GM19455 (cell line): ENCODE results near the gene SMPDL3B.

Source experiments
- ATAC-seq: cut with Tn5 transposase; IDR thresholded peaks from one replicate; pipeline ENCODE4 v1.9.1; 2021; ENCODE audit not compliant: unreplicated experiment

Gene SMPDL3B, protein sequence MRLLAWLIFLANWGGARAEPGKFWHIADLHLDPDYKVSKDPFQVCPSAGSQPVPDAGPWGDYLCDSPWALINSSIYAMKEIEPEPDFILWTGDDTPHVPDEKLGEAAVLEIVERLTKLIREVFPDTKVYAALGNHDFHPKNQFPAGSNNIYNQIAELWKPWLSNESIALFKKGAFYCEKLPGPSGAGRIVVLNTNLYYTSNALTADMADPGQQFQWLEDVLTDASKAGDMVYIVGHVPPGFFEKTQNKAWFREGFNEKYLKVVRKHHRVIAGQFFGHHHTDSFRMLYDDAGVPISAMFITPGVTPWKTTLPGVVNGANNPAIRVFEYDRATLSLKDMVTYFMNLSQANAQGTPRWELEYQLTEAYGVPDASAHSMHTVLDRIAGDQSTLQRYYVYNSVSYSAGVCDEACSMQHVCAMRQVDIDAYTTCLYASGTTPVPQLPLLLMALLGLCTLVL

GRCh38 chr1:27934818-27935549, at the start of gene SMPDL3B:
TSS of gene SMPDL3B (plus strand) at chr1:27935000. CDS start at chr1:27935184, 184 bp downstream.
- ATAC-seq: no peak

GRCh38 chr1:27885114-27885528, 49.7 kb upstream of the SMPDL3B start:
- ATAC-seq: no peak

DNA sequence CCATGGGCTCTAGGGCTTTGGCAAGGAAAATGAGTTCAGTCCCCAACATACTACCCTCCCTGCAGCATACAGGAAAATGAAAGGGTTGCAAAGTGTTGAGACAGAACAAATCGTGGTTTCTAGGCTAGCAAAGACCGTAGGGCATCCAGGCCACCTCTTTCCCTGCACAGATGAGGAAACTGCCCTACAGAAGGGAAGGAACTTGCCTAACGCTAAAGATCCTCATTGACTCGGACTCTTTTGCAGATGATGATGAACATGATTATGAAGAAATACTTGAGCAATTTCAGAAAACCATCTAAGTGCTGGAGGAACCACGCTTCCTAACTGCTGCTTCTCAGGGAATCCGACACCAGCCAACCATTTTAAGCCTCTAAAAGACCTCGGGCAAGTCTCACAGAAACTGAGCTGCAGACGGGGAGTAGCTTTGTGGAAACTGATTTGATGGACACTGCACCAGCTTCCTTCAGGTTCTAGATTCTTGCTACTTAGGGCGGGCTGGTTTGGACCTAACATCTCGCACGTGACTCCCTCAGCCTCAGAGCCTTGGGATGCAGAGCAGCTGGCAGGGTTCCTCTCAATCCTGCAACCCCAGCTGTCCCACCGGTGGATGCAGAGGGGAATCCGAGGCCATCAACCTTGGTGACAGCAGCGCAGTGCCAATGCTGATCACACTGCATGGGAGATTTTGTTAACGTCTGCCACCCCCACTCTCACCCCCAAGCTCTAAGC, 49.0 kb upstream of the SMPDL3B start:
- no peak for ATAC-seq

GRCh38 chr1:27886353-27886679, 48.5 kb upstream of the SMPDL3B start:
- no peak for ATAC-seq

DNA sequence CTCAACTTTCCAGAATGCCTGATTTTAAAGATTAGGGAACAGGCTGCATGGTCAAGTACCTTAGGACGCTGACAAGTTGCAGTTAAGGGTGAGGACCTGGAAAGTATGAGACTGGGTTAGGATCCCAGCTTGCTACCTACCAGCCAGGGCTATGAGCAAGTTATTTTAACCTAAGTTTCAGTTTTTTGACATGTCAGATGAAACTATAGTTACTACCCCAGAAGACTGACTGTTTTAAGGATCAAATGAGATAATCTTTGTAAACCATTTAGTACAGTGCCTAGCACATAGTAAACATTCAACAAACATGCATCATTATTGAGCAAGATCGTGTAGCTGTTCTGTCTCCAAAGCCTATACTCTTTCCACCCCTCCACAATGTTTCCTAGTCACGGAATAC, 48.1 kb upstream of the SMPDL3B start:
- ATAC-seq: no peak

DNA sequence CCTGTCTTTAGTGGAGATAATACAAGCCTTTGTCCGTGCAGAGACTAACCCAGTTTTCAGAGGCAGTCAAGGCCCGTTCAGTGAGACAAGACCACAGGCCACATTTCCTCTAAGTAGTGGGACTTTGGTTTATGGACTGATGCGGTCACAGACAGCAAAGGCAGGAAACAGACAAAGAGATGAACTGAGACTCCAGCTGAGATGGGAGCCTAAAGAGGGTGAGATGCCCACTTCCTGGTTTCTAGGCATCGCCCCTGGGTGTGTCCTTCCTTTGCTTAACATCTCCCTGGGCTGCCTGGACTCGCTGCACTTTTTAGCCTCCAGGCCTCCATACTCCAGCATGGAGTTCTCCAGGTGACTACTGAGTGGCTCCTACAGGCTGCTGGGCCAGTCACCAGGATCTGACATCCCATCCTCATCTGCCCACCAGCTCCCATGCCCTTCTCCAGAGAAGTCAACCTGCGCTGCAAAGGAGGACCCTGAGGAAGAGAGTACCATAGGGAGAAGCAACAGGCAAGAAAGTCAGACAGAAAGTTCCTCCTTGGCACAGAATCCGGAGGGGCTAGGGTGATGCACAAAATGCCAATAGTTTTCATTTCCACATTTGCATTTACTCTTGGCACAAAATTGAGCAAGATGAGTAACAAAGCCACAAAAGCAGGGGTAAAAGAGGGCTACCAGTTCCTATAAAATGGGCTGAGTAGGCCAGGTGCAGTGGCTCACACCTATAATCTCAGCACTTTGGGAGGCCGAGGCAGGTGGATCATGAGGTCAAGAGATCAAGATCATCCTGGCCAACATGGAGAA, 47.4 kb upstream of the SMPDL3B start:
- no peak for ATAC-seq

DNA sequence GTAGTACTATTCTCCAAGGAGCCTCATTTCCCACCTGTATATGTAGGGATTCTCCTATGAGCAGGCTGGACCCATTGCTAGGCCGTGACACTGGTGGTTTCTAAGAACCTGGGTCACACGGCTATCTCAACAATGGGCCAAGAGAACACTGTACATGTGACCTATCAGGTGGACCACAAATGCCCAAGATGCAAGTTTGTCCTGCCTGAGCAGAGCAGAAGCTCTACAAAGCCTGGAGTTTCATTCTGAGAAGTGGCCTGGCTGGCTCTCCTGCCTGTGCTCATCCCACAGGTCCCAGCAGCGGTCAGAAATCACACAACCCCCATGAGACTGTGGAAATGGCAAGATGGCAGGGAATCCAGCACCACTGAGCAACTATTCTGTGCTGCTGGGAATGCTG, 45.3 kb upstream of the SMPDL3B start:
- no peak for ATAC-seq

DNA sequence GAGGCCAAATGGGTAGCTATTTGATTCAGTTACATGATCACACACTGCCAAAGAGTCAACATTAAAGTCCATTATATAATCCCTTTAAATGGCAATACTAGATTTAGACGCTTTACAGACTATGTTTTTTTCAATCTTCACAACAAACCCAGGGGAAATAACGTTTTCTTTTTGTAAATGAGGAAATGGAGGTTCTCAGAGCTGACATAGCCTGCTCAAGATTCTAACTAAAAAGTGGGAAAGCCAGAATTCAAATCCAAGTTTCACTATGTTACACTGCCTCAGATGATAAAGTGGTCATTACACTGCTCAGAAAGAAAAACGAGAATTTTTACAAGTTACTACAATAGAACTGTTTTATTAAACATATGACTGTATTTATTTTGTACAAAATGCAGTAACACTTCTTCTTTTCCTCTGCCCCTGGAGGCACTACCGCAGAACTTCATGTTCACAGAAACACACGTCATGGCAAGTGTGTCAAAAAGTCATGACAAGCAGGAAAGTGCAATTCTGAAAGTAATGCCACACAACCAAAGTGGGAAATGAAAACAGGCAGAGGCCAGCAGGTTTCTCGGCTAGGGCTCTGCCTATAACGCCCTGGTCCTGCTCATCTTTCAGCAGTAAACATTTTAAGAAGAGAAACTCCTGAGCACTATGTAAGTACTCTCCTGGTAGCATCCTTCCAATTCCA, 43.5 kb upstream of the SMPDL3B start:
- no peak for ATAC-seq

GRCh38 chr1:27894521-27894920, 40.3 kb upstream of the SMPDL3B start:
- no peak for ATAC-seq

- ATAC-seq: no peak
Observed at GRCh38 chr1:27906759-27907158, 28.0 kb upstream of the SMPDL3B start.

DNA sequence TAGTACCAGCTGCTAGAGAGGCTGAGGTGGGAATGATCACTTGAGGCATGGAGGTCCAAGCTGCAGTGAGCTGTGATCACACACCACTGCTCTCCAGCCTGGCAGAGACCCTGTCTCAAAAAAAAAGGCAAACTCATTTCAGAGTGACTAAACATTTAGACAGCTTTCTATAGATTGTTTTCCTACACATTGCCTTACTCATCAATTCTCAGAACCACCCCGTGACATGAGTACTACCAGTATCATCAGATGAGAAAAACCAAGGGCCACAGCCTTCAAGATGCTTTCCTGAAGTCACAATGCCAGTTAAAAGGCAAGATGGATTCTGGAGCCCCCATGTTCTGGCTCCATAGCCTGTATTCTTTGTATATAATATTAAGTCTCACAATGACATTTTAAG, 22.4 kb upstream of the SMPDL3B start:
- ATAC-seq: no peak

DNA sequence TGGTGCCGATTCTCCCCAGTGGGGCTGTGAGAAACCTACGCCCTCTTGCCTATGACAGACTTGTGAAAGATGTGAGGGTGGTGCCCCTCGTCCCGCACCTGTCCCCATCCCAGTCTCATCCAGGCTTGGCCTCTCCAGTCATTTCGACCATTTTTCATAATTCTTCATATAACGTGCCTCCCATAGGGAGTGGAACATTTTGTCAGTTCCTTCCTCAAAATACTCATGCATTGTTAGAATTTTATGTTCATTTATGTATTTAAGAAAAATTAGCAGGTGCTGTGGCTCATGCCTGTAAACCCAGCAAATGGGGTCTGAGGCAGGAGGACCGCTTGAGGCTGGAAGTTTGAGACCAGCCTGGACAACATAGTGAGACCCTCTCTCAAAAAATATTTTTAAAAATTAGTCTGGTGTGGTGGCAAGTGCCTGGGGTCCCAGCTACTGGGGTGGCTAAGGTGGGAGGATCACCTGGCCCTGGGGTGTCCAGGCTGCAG, 19.7 kb upstream of the SMPDL3B start:
- ATAC-seq: no peak

GRCh38 chr1:27922272-27922671, 12.5 kb upstream of the SMPDL3B start:
- ATAC-seq: no peak

DNA sequence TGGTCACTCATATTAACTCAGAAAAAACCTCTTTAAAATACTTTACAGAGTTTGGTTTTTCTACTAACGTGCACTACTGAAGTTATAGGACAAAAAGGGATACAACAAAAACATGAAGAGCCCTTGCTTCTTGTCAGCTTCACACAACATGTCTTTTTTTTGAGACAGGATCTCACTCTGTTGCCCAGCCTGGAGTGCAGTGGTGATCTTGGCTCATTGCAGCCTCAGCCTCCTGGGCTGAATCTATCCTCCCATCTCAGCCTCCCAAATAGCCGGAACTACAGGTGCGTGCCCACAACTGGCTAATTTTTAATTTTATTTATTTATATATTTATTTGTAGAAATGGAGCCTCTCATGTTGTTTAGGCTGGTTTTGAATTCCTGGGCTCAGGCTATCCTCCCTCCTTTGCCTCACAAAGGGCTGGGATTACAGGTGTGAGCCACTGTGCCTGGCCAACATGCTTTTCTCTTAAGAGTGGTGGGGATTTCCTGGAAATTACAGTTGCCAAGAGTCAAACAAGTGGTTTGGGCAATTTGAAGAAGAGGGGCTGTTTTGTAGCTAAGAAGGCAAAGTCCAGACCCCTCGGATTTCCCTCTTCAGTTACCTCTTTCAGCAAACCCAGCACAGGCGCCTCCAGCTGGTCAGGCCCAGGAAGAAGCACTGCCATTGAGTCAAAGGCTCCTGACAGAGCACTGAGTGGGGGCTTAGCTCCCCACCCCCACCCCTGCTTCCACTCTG, 6.4 kb upstream of the SMPDL3B start:
- no peak for ATAC-seq

DNA sequence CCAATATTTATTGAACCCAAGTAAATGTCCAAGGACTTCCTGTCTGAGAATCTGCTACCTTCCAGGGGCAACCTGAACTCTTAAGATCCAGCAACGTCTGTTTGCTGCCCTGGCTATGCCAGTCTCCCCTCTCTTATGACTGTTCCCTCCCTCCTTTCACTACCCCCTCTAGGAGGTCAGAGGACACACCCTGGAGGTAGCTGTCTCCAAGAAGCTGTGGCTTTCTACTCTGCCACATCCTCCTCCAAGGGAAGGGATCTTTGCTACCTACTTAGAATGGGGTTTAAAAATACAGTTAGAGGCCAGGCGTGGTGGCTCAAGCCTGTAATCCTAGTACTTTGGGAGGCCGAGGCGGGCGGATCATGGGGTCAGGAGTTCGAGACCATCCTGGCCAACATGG, 3.6 kb upstream of the SMPDL3B start:
- ATAC-seq: no peak

DNA sequence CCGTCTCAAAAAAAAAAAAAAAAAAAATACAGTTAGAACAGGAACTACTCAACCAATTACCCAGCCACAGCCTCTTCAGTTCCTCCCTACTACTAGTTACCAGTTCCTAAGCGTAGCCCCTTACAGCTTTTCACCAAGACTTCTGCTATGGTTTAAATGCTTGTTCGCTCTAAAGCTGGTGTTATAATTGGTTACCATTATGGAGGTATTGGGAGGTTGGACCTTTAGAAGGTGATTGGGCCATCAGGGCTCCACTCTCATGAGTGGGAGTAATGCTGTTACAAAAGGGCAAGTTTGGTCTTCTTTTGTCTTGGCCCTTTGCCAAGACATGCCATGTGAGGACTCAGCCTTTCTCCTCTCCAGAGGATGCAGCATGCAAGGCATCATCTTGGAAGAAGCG, 3.0 kb upstream of the SMPDL3B start:
- ATAC-seq: no peak

DNA sequence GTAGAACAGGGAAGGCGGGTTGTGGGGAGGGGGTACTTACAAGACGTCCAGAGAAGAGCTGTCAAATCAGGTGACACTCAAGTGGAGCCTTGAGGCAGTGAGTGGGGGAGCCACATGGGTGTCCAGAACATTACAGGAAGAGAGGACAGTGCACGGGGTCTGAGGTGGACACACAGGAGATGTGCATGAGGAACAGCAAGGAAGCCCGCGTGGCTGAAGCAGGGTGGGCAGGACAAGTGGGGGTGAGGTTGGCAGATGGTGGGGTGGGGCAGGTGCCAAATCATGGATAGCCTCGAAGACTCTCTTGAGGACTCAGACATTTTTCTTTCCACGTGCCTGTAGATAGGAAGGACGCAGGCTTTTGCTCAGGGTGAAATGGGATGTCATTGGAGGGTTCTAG, 921 bp downstream of the SMPDL3B start:
- no peak for ATAC-seq

- no peak for ATAC-seq
Observed at GRCh38 chr1:27936370-27936769, 1.6 kb downstream of the SMPDL3B start.

DNA sequence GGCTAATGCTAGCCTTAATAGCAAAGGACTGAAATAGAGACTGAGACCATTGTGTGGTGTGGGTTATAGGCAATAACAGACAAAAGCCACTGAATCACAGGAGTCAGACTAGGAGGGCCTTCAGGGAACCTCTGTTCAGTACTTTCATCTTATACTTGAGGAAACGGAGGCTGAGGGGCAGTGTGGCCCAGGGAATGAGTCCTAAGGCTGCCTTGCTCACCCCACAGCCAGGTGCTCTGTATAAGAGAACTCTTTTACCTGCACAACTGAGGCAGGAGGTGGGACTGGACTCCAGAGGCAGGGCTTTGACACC, 2.7 kb downstream of the SMPDL3B start:
- ATAC-seq: no peak

DNA sequence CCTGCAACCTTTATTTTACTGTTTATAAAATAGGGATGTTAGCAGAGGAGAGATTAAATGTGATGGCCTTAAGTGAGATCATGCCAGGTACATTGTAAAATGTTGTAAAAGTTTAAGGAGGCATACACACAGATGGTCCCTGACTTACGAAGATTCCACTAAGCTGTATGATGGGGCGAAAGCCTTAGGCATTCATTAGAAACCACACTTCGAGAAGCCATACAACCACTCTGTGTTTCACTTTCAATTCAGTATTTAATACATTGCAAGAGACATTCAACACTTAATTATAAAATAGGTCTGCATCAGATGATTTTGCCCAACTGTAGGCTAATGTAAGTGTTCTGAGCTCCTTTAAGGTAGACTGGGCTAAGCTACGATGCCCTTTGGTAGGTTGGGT, 3.7 kb downstream of the SMPDL3B start:
- ATAC-seq: no peak
